ENCODE results near the gene KCNH8.

KCNH8 gene

DNA sequence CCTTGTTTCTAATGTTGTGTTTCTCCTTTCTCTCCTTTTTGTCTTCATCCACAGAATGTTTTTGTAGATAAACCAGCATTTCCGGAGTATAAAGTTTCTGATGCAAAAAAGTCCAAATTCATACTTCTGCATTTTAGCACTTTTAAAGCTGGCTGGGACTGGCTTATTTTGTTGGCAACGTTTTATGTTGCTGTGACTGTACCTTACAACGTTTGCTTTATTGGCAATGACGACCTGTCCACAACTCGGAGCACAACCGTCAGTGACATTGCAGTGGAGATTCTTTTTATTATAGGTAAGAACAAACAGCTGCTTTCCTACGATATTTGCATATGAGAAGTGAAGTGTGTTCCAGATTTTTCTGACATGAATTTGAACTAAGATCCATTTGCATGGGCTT lies 199.4 kb downstream of the KCNH8 start:
- Histone ChIP-seq H3K27ac (ENCODE audit: low read depth, low read length) (no peak overlapping the region), H3K9ac (ENCODE audit: low read length) (no peak overlapping the region), H3K27me3 (ENCODE audit: control insufficient read depth, insufficient read depth, low read length) (no peaks in the 10 kb centered on the region), H3K36me3 (ENCODE audit: control insufficient read depth, insufficient read depth, low read length) (no peaks in the 10 kb centered on the region), H3K4me1 (ENCODE audit: control insufficient read depth, insufficient read depth, low read length) (no peaks in the 10 kb centered on the region), H3K4me3 (ENCODE audit: low read length) (no peak overlapping the region)

DNA sequence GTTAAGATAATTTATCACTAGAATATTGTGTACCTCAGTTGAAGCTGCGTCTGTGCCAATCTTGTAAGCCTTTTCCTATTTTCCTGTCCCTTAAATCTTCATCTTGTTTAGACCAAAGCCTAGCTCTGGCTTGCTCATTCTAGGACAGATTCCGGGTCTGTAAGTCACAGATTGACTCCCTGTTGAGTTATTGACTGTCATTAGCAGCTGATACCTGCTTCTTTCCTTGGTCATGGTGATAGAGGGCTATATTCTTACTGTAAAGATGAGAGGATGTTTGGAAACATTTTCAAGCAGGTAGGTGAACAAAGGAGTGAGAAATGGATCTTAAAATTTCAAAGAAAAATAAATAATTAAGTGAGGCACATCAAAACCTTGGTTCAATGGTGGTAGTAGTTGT lies 200.2 kb downstream of the KCNH8 start:
- Histone ChIP-seq H3K27me3 (ENCODE audit: control insufficient read depth, insufficient read depth, low read length) (no peaks in the 10 kb centered on the region), H3K27ac (ENCODE audit: low read depth, low read length) (no peak overlapping the region), H3K4me3 (ENCODE audit: low read length) (no peak overlapping the region), H3K36me3 (ENCODE audit: control insufficient read depth, insufficient read depth, low read length) (no peaks in the 10 kb centered on the region), H3K4me1 (ENCODE audit: control insufficient read depth, insufficient read depth, low read length) (no peaks in the 10 kb centered on the region), H3K9ac (ENCODE audit: low read length) (no peak overlapping the region)

GRCh38 chr3:19348941-19349564 lies 200.7 kb downstream of the KCNH8 start:
- no peaks in the 10 kb centered on the region for H3K36me3 ChIP-seq (ENCODE audit: control insufficient read depth, insufficient read depth, low read length)
- no peak overlapping the region for H3K4me3 ChIP-seq (ENCODE audit: low read length)
- H3K9ac ChIP-seq (ENCODE audit: low read length) = no peak overlapping the region
- H3K27me3 ChIP-seq (ENCODE audit: control insufficient read depth, insufficient read depth, low read length) = no peaks in the 10 kb centered on the region
- no peaks in the 10 kb centered on the region for H3K4me1 ChIP-seq (ENCODE audit: control insufficient read depth, insufficient read depth, low read length)
- H3K27ac ChIP-seq (ENCODE audit: low read depth, low read length) = no peak overlapping the region

- Histone ChIP-seq H3K4me1 (ENCODE audit: control insufficient read depth, insufficient read depth, low read length) (no peaks in the 10 kb centered on the region), H3K27me3 (ENCODE audit: control insufficient read depth, insufficient read depth, low read length) (no peaks in the 10 kb centered on the region), H3K27ac (ENCODE audit: low read depth, low read length) (no peak overlapping the region), H3K36me3 (ENCODE audit: control insufficient read depth, insufficient read depth, low read length) (no peaks in the 10 kb centered on the region), H3K9ac (ENCODE audit: low read length) (no peak overlapping the region), H3K4me3 (ENCODE audit: low read length) (no peak overlapping the region)
Observed at GRCh38 chr3:19357947-19358346, 209.6 kb downstream of the KCNH8 start.

DNA sequence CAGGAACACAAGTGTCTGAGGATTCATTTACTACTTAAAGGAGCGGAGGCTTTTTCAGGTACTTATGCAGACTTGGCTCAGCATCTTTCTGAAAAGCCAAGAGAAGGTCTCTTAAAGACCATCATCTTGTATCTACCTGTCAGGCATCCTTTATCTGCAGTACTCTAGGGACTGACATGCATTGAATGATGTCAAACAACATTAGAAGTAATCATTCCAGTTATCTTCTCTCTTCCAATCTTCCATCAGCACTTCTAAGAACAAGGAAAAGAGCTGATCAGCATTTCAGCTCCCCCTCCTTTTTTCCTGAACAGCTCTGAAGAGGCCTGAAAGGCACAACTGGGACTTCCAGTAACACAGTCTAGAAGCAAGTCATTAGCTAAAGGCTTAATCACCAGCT lies 214.8 kb downstream of the KCNH8 start:
- Histone ChIP-seq H3K27me3 (ENCODE audit: control insufficient read depth, insufficient read depth, low read length) (no peaks in the 10 kb centered on the region), H3K4me1 (ENCODE audit: control insufficient read depth, insufficient read depth, low read length) (no peaks in the 10 kb centered on the region), H3K9ac (ENCODE audit: low read length) (no peak overlapping the region), H3K4me3 (ENCODE audit: low read length) (no peak overlapping the region), H3K36me3 (ENCODE audit: control insufficient read depth, insufficient read depth, low read length) (no peaks in the 10 kb centered on the region), H3K27ac (ENCODE audit: low read depth, low read length) (no peak overlapping the region)

- H3K27me3 ChIP-seq (ENCODE audit: control insufficient read depth, insufficient read depth, low read length) = no peaks in the 10 kb centered on the region
Observed at GRCh38 chr3:19364148-19364547, 215.8 kb downstream of the KCNH8 start.

DNA sequence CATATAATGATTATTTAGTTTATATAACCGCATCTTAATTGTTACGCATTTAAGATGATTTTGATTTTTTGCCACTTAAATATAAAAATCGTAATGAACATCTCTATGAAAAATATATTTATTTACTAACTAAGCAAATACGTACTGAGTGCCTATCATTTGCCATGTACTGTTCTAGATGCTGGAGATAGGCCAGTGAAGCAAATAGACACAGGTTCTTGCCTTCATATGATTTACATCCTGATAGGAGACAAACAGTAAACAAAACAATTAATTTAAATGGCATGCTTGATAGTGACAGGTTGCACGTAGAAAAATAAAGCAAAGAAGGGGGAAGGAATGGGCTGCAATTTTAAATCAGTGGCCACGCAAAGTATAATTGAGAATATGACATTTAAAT lies 217.2 kb downstream of the KCNH8 start:
- Histone ChIP-seq H3K9ac (ENCODE audit: low read length) (no peak overlapping the region), H3K27me3 (ENCODE audit: control insufficient read depth, insufficient read depth, low read length) (no peaks in the 10 kb centered on the region), H3K4me1 (ENCODE audit: control insufficient read depth, insufficient read depth, low read length) (no peaks in the 10 kb centered on the region), H3K27ac (ENCODE audit: low read depth, low read length) (no peak overlapping the region), H3K4me3 (ENCODE audit: low read length) (no peak overlapping the region), H3K36me3 (ENCODE audit: control insufficient read depth, insufficient read depth, low read length) (no peaks in the 10 kb centered on the region)

More at GRCh38 chr3:19364148-19364547, 215.8 kb downstream of the KCNH8 start:
- Histone ChIP-seq H3K4me3 (ENCODE audit: low read length) (no peak overlapping the region), H3K36me3 (ENCODE audit: control insufficient read depth, insufficient read depth, low read length) (no peaks in the 10 kb centered on the region), H3K4me1 (ENCODE audit: control insufficient read depth, insufficient read depth, low read length) (no peaks in the 10 kb centered on the region), H3K27ac (ENCODE audit: low read depth, low read length) (no peak overlapping the region), H3K9ac (ENCODE audit: low read length) (no peak overlapping the region)

DNA sequence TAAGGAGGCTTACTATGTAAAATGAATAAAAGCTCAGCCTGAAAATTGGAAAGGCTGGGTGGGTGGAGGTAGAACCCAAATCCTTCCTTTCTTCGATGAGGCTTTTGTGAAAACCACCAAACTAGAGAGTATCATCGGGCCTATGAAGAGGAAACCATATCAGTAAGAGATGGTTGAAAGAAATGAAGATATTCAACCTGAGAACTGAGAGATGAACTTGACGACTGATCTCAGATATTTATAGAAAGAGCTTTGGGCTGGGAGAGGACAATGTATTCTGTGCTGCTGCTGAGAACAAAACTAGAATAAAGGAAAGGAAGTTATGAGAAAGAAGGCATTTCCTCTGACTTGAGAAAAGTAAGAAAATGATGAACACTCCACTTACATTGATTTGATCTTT lies 236.6 kb downstream of the KCNH8 start:
- Histone ChIP-seq H3K27me3 (ENCODE audit: control insufficient read depth, insufficient read depth, low read length) (no peaks in the 10 kb centered on the region), H3K27ac (ENCODE audit: low read depth, low read length) (no peak overlapping the region), H3K9ac (ENCODE audit: low read length) (no peak overlapping the region), H3K4me1 (ENCODE audit: control insufficient read depth, insufficient read depth, low read length) (no peaks in the 10 kb centered on the region), H3K4me3 (ENCODE audit: low read length) (no peak overlapping the region), H3K36me3 (ENCODE audit: control insufficient read depth, insufficient read depth, low read length) (no peaks in the 10 kb centered on the region)

DNA sequence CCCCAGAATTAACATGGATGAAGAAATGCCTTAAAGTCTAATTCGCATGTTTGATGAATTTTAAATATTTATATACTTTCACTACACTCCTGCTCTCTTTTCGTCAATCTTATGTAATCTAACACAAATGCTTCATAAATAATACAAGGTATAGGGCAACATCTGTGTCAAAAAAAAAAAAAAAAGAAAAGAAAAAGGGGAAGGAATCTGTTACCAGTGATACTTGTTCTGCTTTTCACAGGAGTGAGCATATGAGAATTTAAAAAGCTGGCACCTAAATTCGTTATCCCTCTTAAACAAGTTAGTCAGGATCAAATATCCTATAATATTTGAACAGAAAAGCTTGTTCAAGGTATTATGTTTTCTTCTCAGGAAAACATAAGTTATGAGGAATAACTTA lies 243.8 kb downstream of the KCNH8 start:
- no peaks in the 10 kb centered on the region for H3K36me3 ChIP-seq (ENCODE audit: control insufficient read depth, insufficient read depth, low read length)
- no peaks in the 10 kb centered on the region for H3K27me3 ChIP-seq (ENCODE audit: control insufficient read depth, insufficient read depth, low read length)
- no peak overlapping the region for H3K9ac ChIP-seq (ENCODE audit: low read length)
- no peak overlapping the region for H3K4me3 ChIP-seq (ENCODE audit: low read length)
- no peak overlapping the region for H3K27ac ChIP-seq (ENCODE audit: low read depth, low read length)
- H3K4me1 ChIP-seq (ENCODE audit: control insufficient read depth, insufficient read depth, low read length) = no peaks in the 10 kb centered on the region

DNA sequence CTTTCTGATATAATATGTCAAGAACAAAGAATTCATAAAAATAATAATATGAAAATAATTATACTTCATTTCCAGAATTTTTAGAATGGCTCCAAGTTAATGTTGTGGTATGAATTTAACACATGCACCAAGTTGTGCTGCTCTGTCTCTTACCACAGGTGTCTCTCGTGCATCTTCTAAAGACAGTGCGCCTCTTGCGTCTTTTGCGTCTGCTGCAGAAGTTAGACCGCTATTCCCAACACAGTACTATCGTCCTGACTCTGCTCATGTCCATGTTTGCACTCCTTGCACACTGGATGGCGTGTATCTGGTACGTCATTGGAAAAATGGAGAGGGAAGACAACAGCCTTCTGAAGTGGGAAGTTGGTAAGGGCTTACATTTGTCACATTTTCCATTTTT lies 246.6 kb downstream of the KCNH8 start:
- Histone ChIP-seq H3K36me3 (ENCODE audit: control insufficient read depth, insufficient read depth, low read length) (no peaks in the 10 kb centered on the region), H3K4me1 (ENCODE audit: control insufficient read depth, insufficient read depth, low read length) (no peaks in the 10 kb centered on the region), H3K27me3 (ENCODE audit: control insufficient read depth, insufficient read depth, low read length) (no peaks in the 10 kb centered on the region), H3K9ac (ENCODE audit: low read length) (no peak overlapping the region), H3K27ac (ENCODE audit: low read depth, low read length) (no peak overlapping the region), H3K4me3 (ENCODE audit: low read length) (no peak overlapping the region)

- Histone ChIP-seq H3K4me3 (ENCODE audit: low read length) (no peak overlapping the region), H3K27ac (ENCODE audit: low read depth, low read length) (no peak overlapping the region), H3K4me1 (ENCODE audit: control insufficient read depth, insufficient read depth, low read length) (no peaks in the 10 kb centered on the region), H3K36me3 (ENCODE audit: control insufficient read depth, insufficient read depth, low read length) (no peaks in the 10 kb centered on the region), H3K27me3 (ENCODE audit: control insufficient read depth, insufficient read depth, low read length) (no peaks in the 10 kb centered on the region), H3K9ac (ENCODE audit: low read length) (no peak overlapping the region)
Observed at GRCh38 chr3:19396726-19397125, 248.4 kb downstream of the KCNH8 start.

DNA sequence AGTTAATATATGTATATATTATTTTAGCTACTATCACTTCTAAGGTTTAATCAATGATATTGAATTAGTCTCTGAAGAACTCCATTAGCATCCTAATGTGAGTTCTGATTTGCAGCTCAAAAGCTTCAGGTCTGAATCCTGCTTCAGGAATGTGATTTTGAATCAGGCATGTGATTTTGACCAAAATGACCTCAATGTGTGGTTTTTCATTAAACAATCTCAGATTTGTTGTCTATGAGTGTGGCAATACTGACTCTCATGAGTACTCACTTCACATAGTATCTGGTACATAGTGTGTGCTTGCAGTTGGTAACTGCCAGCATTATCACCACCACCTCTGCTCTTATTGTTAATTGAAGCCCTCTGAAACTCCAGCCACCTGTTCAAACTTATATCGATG lies 251.0 kb downstream of the KCNH8 start:
- Histone ChIP-seq H3K27me3 (ENCODE audit: control insufficient read depth, insufficient read depth, low read length) (no peaks in the 10 kb centered on the region), H3K4me3 (ENCODE audit: low read length) (no peak overlapping the region), H3K4me1 (ENCODE audit: control insufficient read depth, insufficient read depth, low read length) (no peaks in the 10 kb centered on the region), H3K36me3 (ENCODE audit: control insufficient read depth, insufficient read depth, low read length) (no peaks in the 10 kb centered on the region), H3K27ac (ENCODE audit: low read depth, low read length) (no peak overlapping the region), H3K9ac (ENCODE audit: low read length) (no peak overlapping the region)

GRCh38 chr3:19399836-19400235 lies 251.5 kb downstream of the KCNH8 start:
- no peaks in the 10 kb centered on the region for H3K36me3 ChIP-seq (ENCODE audit: control insufficient read depth, insufficient read depth, low read length)
- no peaks in the 10 kb centered on the region for H3K4me1 ChIP-seq (ENCODE audit: control insufficient read depth, insufficient read depth, low read length)
- no peaks in the 10 kb centered on the region for H3K27me3 ChIP-seq (ENCODE audit: control insufficient read depth, insufficient read depth, low read length)
- H3K4me3 ChIP-seq (ENCODE audit: low read length) = no peak overlapping the region
- no peak overlapping the region for H3K27ac ChIP-seq (ENCODE audit: low read depth, low read length)
- H3K9ac ChIP-seq (ENCODE audit: low read length) = no peak overlapping the region

Data from rectal smooth muscle tissue (tissue), 1 donor.